HepG2 (cell line): Measurements from ENCODE around the gene SH2D3A. TPM values are rescaled to one million over a fixed set of nuclear protein-coding genes. Genes with fewer than 3 reads are reported as not detected.

ENCODE experiments used
- ATF2 ChIP-seq: sonication (generic); formaldehyde crosslinking; IDR thresholded peaks from 2 replicates; pipeline ENCODE4 v1.4.0; 2020; ENCODE audit warnings: missing genetic modification reagents
- ATRX ChIP-seq: sonication (generic); formaldehyde crosslinking; IDR thresholded peaks from 2 replicates; pipeline ENCODE4 v1.4.0; 2020; ENCODE audit warnings: missing genetic modification reagents, borderline replicate concordance
- CSRNP1 ChIP-seq: sonication (generic); formaldehyde crosslinking; IDR thresholded peaks from 2 replicates; pipeline ENCODE4 v1.8.1; 2023; ENCODE audit warnings: mild to moderate bottlenecking, missing genetic modification reagents
- DMAP1 ChIP-seq: IDR thresholded peaks from 2 replicates; pipeline ENCODE4 v1.6.1; 2016
- DRAP1 ChIP-seq: IDR thresholded peaks from 2 replicates; pipeline ENCODE4 v1.6.1; 2016; ENCODE audit warnings: missing genetic modification reagents, missing compliant biosample characterization
- GABPB1 ChIP-seq: IDR thresholded peaks from 2 replicates; pipeline ENCODE4 v1.6.1; 2016; ENCODE audit warnings: mild to moderate bottlenecking, missing genetic modification reagents, moderate library complexity, missing compliant biosample characterization
- GZF1 ChIP-seq: sonication (generic); formaldehyde crosslinking; IDR thresholded peaks from 2 replicates; pipeline ENCODE4 v1.5.1; 2020; ENCODE audit warnings: mild to moderate bottlenecking, missing genetic modification reagents
- KDM5A ChIP-seq: fragments of 200-600 bp; sonication (generic); IDR thresholded peaks from 2 replicates; pipeline ENCODE4 v1.7.0; 2018; ENCODE audit warnings: antibody characterized with exemption, mild to moderate bottlenecking, low read length, borderline replicate concordance
- KMT2A ChIP-seq: sonication (generic); formaldehyde crosslinking; IDR thresholded peaks from 2 replicates; pipeline ENCODE4 v1.4.0; 2020; ENCODE audit warnings: missing genetic modification reagents
- LBX2 ChIP-seq: sonication (generic); formaldehyde crosslinking; IDR thresholded peaks from 2 replicates; pipeline ENCODE4 v1.5.0; 2020; ENCODE audit warnings: missing genetic modification reagents, mild to moderate bottlenecking, borderline replicate concordance
- MAX ChIP-seq: IDR thresholded peaks from 2 replicates; pipeline ENCODE4 v1.6.1; 2012; ENCODE audit warnings: inconsistent platforms
- MTA3 ChIP-seq: sonication (generic); formaldehyde crosslinking; IDR thresholded peaks from 2 replicates; pipeline ENCODE4 v1.4.0; 2020; ENCODE audit warnings: missing genetic modification reagents
- PBX2 ChIP-seq: IDR thresholded peaks from 2 replicates; pipeline ENCODE4 v1.6.1; 2016; ENCODE audit warnings: control low read depth
- POLR2A ChIP-seq, 2 experiments: IDR thresholded peaks; 2 replicates each; pipeline ENCODE4 v1.6.1; 2011; ENCODE audit warnings: low read depth in 2 of 2, low read length in 2 of 2, mild to moderate bottlenecking in 1 of 2, moderate library complexity in 1 of 2; ENCODE audit not compliant: insufficient read depth in 1 of 2
- RNF2 ChIP-seq: fragments of 450-650 bp; conservative IDR thresholded peaks from 2 replicates; pipeline ENCODE4 v1.6.1; 2016; ENCODE audit warnings: low read depth
- SMAD9 ChIP-seq: sonication (generic); formaldehyde crosslinking; IDR thresholded peaks from 2 replicates; pipeline ENCODE4 v1.5.1; 2020; ENCODE audit warnings: mild to moderate bottlenecking, missing genetic modification reagents
- SNAI1 ChIP-seq: sonication (generic); formaldehyde crosslinking; IDR thresholded peaks from 2 replicates; pipeline ENCODE4 v1.5.0; 2020; ENCODE audit warnings: mild to moderate bottlenecking, missing genetic modification reagents, borderline replicate concordance
- TMF1 ChIP-seq: sonication (generic); formaldehyde crosslinking; IDR thresholded peaks from 2 replicates; pipeline ENCODE4 v1.8.1; 2022; ENCODE audit warnings: low read depth, missing genetic modification reagents
- ZNF251 ChIP-seq: sonication (generic); formaldehyde crosslinking; IDR thresholded peaks from 2 replicates; pipeline ENCODE4 v1.9.0; 2021; ENCODE audit warnings: mild to moderate bottlenecking, missing genetic modification reagents
- ZNF253 ChIP-seq: sonication (generic); formaldehyde crosslinking; IDR thresholded peaks from 2 replicates; pipeline ENCODE4 v1.8.0; 2022; ENCODE audit warnings: mild to moderate bottlenecking, missing genetic modification reagents, borderline replicate concordance
- ZNF292 ChIP-seq: sonication (generic); formaldehyde crosslinking; IDR thresholded peaks from 2 replicates; pipeline ENCODE4 v1.8.1; 2022; ENCODE audit warnings: mild to moderate bottlenecking, low read depth, missing genetic modification reagents, borderline replicate concordance
- ZNF331 ChIP-seq: sonication (generic); formaldehyde crosslinking; IDR thresholded peaks from 2 replicates; pipeline ENCODE4 v1.4.0; 2020; ENCODE audit warnings: missing genetic modification reagents
- ZNF431 ChIP-seq: sonication (generic); formaldehyde crosslinking; IDR thresholded peaks from 2 replicates; pipeline ENCODE4 v1.9.0; 2022; ENCODE audit warnings: missing genetic modification reagents, low read depth, mild to moderate bottlenecking, borderline replicate concordance
- ZNF460 ChIP-seq: sonication (generic); formaldehyde crosslinking; IDR thresholded peaks from 2 replicates; pipeline ENCODE4 v1.5.1; 2020; ENCODE audit warnings: missing genetic modification reagents, mild to moderate bottlenecking, borderline replicate concordance
- ZNF530 ChIP-seq: sonication (generic); formaldehyde crosslinking; IDR thresholded peaks from 2 replicates; pipeline ENCODE4 v1.5.0; 2020; ENCODE audit warnings: low read depth, mild to moderate bottlenecking, missing genetic modification reagents
- ZSCAN12 ChIP-seq: sonication (generic); formaldehyde crosslinking; IDR thresholded peaks from 2 replicates; pipeline ENCODE4 v1.9.0; 2021; ENCODE audit warnings: mild to moderate bottlenecking, missing genetic modification reagents
- polyA plus RNA-seq, 8 experiments: library from polyadenylated mRNA; depleted of rRNA in 3 of 8; stranded (reverse) in 7 of 8; unstranded in 1 of 8; fragments of >200 nt; fragmentation: Illumina TruSeq in 4 of 8; extraction: Trizol in 4 of 8; gene quantifications; 2 replicates each; pipeline versions ENCODE4 v1.2.1 to v1.2.3, GENCODE V29; 2011 to 2016; ENCODE audit warnings: low read depth in 4 of 8, missing spikeins in 1 of 8, mixed read lengths in 1 of 8; ENCODE audit not compliant: insufficient read depth in 1 of 8
- total RNA-seq, 5 experiments: library from RNA; depleted of rRNA; stranded (reverse); fragments of >200 nt; fragmentation: Illumina TruSeq; extraction: Trizol; gene quantifications; 2 replicates each; pipeline ENCODE4 v1.2.3, GENCODE V29; 2016; ENCODE audit warnings: low read depth in 1 of 5

The SH2D3A gene
- total and polyA plus RNA-seq, 2 of the 13 experiments (the other 11 are each of a cell fraction or from before 2014, with no cell fraction given) = 1.0 to 2.2 TPM

GRCh38 chr19:6718741-6719539 lies 48.3 kb downstream of the SH2D3A start (continued):
- 0 out of 2 replicates have a peak, but pooled peaks have one; percentile 28 for TF ChIP-seq DMAP1
- no peak for TF ChIP-seq KDM5A
- 0 out of 2 replicates have a peak, but pooled peaks have one; percentile 38 for TF ChIP-seq ATF2 (CRISPR knock-in tag)
- peak; percentile 85 to 88; a peak in 3 of 4 replicates for TF ChIP-seq POLR2A (IDR thresholded peaks at IDR 0.05; ENCODE audit: insufficient read depth in 1 of 2, low read depth in 2 of 2, low read length in 2 of 2)
- TF ChIP-seq PBX2 = no peak
- TF ChIP-seq MAX = peak; percentile 74
- TF ChIP-seq GZF1 (CRISPR knock-in tag) = peak; percentile 82
- no peak for TF ChIP-seq LBX2 (CRISPR knock-in tag)
- TF ChIP-seq DRAP1 (CRISPR knock-in tag) = peak; percentile 60
- TF ChIP-seq KMT2A = peak; percentile 32; the same call in 1 of the 2 replicates
- no peak for TF ChIP-seq MTA3 (CRISPR knock-in tag)
- no peak for TF ChIP-seq ZNF292 (CRISPR knock-in tag)
- TF ChIP-seq RNF2 = no peak
- TF ChIP-seq ATRX (CRISPR knock-in tag) = no peak
- no peak for TF ChIP-seq ZNF460 (CRISPR knock-in tag)
- TF ChIP-seq ZNF431 (CRISPR knock-in tag) = 0 out of 2 replicates have a peak, but pooled peaks have one; percentile 52
- TF ChIP-seq ZNF331 = no peak; the same call in 1 of the 2 replicates
- TF ChIP-seq ZNF530 = no peak
- TF ChIP-seq ZNF251 (CRISPR knock-in tag) = no peak
- peak; percentile 36 for TF ChIP-seq GABPB1 (CRISPR knock-in tag)
- TF ChIP-seq CSRNP1 (CRISPR knock-in tag) = 0 out of 2 replicates have a peak, but pooled peaks have one; percentile 60
- no peak for TF ChIP-seq TMF1
- TF ChIP-seq SMAD9 = no peak
- TF ChIP-seq SNAI1 = no peak
- TF ChIP-seq ZSCAN12 = no peak
- no peak for TF ChIP-seq ZNF253 (CRISPR knock-in tag)
